PC-3 (cell line): ENCODE results near the gene TSPAN13.

Experiments
- CTCF ChIP-seq: fragments of 300-600 bp; sonication (generic); conservative IDR thresholded peaks from 2 replicates; pipeline ENCODE4 v1.5.1; 2017; ENCODE audit warnings: antibody characterized with exemption, low read depth, mild to moderate bottlenecking, low read length
- EZH2 ChIP-seq: fragments of 300-600 bp; sonication (generic); IDR thresholded peaks from one replicate; pipeline ENCODE4 v1.6.1; 2017; ENCODE audit warnings: antibody characterized with exemption, mild to moderate bottlenecking, low read length; ENCODE audit not compliant: unreplicated experiment
- EZH2phosphoT487 ChIP-seq: fragments of 300-600 bp; sonication (generic); IDR thresholded peaks from 2 replicates; pipeline ENCODE4 v1.6.1; 2018; ENCODE audit warnings: mild to moderate bottlenecking, antibody characterized with exemption, low read length, borderline replicate concordance

GRCh38 chr7:16715928-16716327, 37.6 kb upstream of the TSPAN13 start:
- TF ChIP-seq CTCF (no peak), EZH2phosphoT487 (no peak), EZH2 (no peak)
